Nephron (organoid): ENCODE measurements around the gene ARFGAP3.

Experiments used
- H3K27ac Mint-ChIP-seq, 3 experiments: 2 replicates each; pipeline ENCODE4 v1.8.0; 2020; ENCODE audit warnings: mixed read lengths in 3 of 3, mild to moderate bottlenecking in 2 of 3, moderate library complexity in 1 of 3
- H3K27me3 Mint-ChIP-seq: 2 replicates; pipeline ENCODE4 v1.8.0; 2021; ENCODE audit warnings: low read depth, mild to moderate bottlenecking, moderate library complexity, mixed read lengths
- H3K36me3 Mint-ChIP-seq: 2 replicates; pipeline ENCODE4 v1.8.0; 2020; ENCODE audit warnings: low read depth, mixed read lengths
- H3K4me1 Mint-ChIP-seq: 2 replicates; pipeline ENCODE4 v1.8.0; 2020; ENCODE audit warnings: mixed read lengths
- H3K4me3 Mint-ChIP-seq, 3 experiments: 2 replicates each; pipeline ENCODE4 v1.8.0; 2020; ENCODE audit warnings: mild to moderate bottlenecking in 3 of 3, mixed read lengths in 3 of 3, moderate library complexity in 2 of 3
- H3K9me3 Mint-ChIP-seq: 2 replicates; pipeline ENCODE4 v1.8.0; 2020; ENCODE audit warnings: mixed read lengths
- CTCF ChIP-seq, 3 experiments: fragments of 200-600 bp; sonication (generic); IDR thresholded peaks; one replicate each; pipeline ENCODE4 v1.5.0; 2021; ENCODE audit warnings: antibody characterized with exemption in 3 of 3; ENCODE audit not compliant: unreplicated experiment in 3 of 3

The ARFGAP3 gene

GRCh38 chr22:42878561-42879305, 21.7 kb upstream of the ARFGAP3 start:
- Mint-ChIP-seq H3K4me3 (no peak overlapping the region), H3K9me3 (no peaks in the 10 kb centered on the region)

GRCh38 chr22:42877597-42878340, 20.7 kb upstream of the ARFGAP3 start:
- H3K4me3 Mint-ChIP-seq: no peak overlapping the region
- H3K27ac Mint-ChIP-seq: no peak overlapping the region
- H3K4me1 Mint-ChIP-seq: peaks cover 5% of the 10 kb centered on the region
- peaks cover 33% of the 10 kb centered on the region for H3K36me3 Mint-ChIP-seq
- H3K9me3 Mint-ChIP-seq: no peaks in the 10 kb centered on the region
- no peak for TF ChIP-seq CTCF (IDR thresholded peaks at IDR 0.05; ENCODE audit: unreplicated experiment in 3 of 3)
- no peaks in the 10 kb centered on the region for H3K27me3 Mint-ChIP-seq

More at GRCh38 chr22:42878561-42879305, 21.7 kb upstream of the ARFGAP3 start:
- H3K27me3 Mint-ChIP-seq: no peaks in the 10 kb centered on the region
- no peaks in the 10 kb centered on the region for H3K4me1 Mint-ChIP-seq
- no peak for TF ChIP-seq CTCF (IDR thresholded peaks at IDR 0.05; ENCODE audit: unreplicated experiment in 3 of 3)
- peaks cover 34% of the 10 kb centered on the region for H3K36me3 Mint-ChIP-seq
- H3K27ac Mint-ChIP-seq: no peak overlapping the region

GRCh38 chr22:42877158-42877557, 20.1 kb upstream of the ARFGAP3 start:
- no peaks in the 10 kb centered on the region for H3K9me3 Mint-ChIP-seq
- peaks cover 6% of the 10 kb centered on the region for H3K4me1 Mint-ChIP-seq
- peaks cover 31% of the 10 kb centered on the region for H3K36me3 Mint-ChIP-seq
- no peak overlapping the region for H3K27ac Mint-ChIP-seq
- H3K27me3 Mint-ChIP-seq: no peaks in the 10 kb centered on the region
- TF ChIP-seq CTCF (IDR thresholded peaks at IDR 0.05; ENCODE audit: unreplicated experiment in 3 of 3): no peak
- no peak overlapping the region for H3K4me3 Mint-ChIP-seq

GRCh38 chr22:42876041-42876440, 19.0 kb upstream of the ARFGAP3 start:
- Mint-ChIP-seq H3K4me3 (no peak overlapping the region), H3K36me3 (peaks cover 31% of the 10 kb centered on the region), H3K27me3 (no peaks in the 10 kb centered on the region), H3K9me3 (no peaks in the 10 kb centered on the region), H3K27ac (no peak overlapping the region), H3K4me1 (peaks cover 6% of the 10 kb centered on the region)
- no peak for TF ChIP-seq CTCF (IDR thresholded peaks at IDR 0.05; ENCODE audit: unreplicated experiment in 3 of 3)

- TF ChIP-seq CTCF (IDR thresholded peaks at IDR 0.05; ENCODE audit: unreplicated experiment in 3 of 3): no peak
- Mint-ChIP-seq H3K27me3 (no peaks in the 10 kb centered on the region), H3K9me3 (no peaks in the 10 kb centered on the region), H3K27ac (no peak overlapping the region), H3K4me3 (no peak overlapping the region), H3K4me1 (peaks cover 10% of the 10 kb centered on the region), H3K36me3 (peaks cover 34% of the 10 kb centered on the region)
These were observed 16.9 kb upstream of the ARFGAP3 start for GRCh38 chr22:42874010-42874409.
